ENCODE data around the gene SNX5.

DNA sequence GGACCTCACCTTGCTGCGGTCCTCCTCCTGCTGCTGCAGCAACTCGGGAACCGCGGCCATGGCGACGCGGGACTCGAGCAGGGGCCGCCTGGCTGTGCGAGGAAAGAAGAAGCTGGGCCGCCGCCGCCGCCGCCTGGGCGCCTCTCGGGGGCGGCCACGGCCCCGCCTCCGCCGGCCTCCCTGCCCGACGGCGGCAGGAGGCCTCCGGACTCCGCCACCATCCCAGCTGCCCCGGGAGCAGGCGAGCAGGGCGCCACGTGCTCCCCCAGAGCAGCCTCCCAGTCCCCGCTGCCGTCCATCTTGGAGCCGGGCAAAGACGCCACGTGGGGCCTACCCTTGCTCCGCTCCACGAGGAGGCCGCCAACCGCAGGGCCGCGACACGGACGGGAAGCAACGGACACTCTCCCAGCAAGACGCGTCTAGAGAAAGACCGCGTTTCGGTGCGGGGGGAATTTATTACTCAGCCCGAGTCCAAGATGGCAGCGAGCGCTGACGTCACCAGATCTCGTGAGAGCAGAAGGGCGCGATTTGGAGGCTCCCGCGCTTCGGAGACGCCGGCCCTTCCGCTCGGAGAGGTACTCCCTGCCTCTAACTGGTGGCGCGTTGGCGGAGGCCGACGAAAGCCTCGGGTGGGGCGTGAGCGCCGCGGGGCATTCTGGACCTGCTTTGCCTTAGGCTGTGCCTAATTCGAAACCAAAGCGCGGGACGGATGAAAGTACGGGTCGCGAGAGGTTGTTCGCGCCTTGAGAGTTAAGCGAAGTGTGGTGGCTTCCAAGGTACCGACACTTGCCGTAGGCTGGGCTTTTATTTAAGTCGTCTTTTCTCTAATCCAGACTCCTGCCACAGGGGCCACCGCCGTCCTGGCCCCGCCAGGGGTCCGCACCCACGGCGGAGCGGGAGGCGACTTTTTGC is at the start of gene SNX5, which contains the start of gene MGME1:
- TF ChIP-seq ZEB2 (IDR thresholded peaks at IDR 0.05) (no peak), U2AF2 (optimal IDR thresholded peaks at IDR 0.05; ENCODE audit: low read depth, low read length) (no peak), MTA3 (IDR thresholded peaks at IDR 0.05; ENCODE audit: borderline replicate concordance) (peak; percentile 91; the same call in 1 of the 2 replicates), POLR2G (IDR thresholded peaks at IDR 0.05; ENCODE audit: low read depth, low read length) (peak; percentile 97), NRF1 (conservative IDR thresholded peaks at IDR 0.05 in 1 of 2, IDR thresholded peaks at IDR 0.05 in 1 of 2) (peak; percentile 71 to 76), ATF1 (CRISPR knock-in tag; IDR thresholded peaks at IDR 0.05) (peak; percentile 81), ATF1 (tag; IDR thresholded peaks at IDR 0.05) (peak; percentile 99), TFAM (CRISPR knock-in tag; conservative IDR thresholded peaks at IDR 0.05) (no peak), EP300 (IDR thresholded peaks at IDR 0.05; ENCODE audit: low read length) (peak; percentile 23; the same call in 1 of the 2 replicates), FOXM1 (IDR thresholded peaks at IDR 0.05; ENCODE audit: low read depth) (peak; percentile 68; the same call in 1 of the 2 replicates), FOXM1 (CRISPR knock-in tag; IDR thresholded peaks at IDR 0.05; ENCODE audit: low read depth) (peak; percentile 66; the same call in 1 of the 2 replicates), EZH2 (IDR thresholded peaks at IDR 0.05; ENCODE audit: borderline replicate concordance, low read depth, low read length) (no peak), ZNF280B (CRISPR knock-in tag; IDR thresholded peaks at IDR 0.05) (no peak), POLR2A (conservative IDR thresholded peaks at IDR 0.05) (peak; percentile 90)

Data from K562 (cell line).